ENCODE results near the gene INSM2.

The INSM2 gene

DNA sequence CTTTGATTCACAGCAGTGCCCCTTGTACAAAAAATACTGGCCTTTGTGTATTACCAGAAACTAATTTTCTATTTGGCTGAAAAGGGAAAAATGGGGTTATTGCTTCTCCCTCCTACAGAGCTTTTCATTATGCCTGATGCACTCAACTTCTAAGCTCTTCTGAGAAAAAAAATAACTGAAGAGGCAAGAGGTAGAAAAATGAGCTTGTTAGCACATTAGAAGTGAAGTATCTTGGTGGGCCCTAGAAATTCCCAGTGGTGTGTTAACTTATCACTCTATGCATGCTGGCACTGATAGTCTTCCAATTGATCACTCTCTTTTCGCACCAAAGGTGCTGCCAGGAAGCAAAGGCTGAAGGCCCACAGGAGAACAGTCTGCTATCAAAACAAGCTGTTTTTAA is 17.1 kb downstream of the INSM2 start:
- H3K27me3 ChIP-seq (ENCODE audit: insufficient read depth, low read length): no peaks in the 10 kb centered on the region
- H3K9ac ChIP-seq (ENCODE audit: low read depth, low read length): no peak overlapping the region
- no peaks in the 10 kb centered on the region for H3K36me3 ChIP-seq (ENCODE audit: insufficient read depth, low read depth, low read length)
- no peaks in the 10 kb centered on the region for H3K9me3 ChIP-seq (ENCODE audit: insufficient read depth, low read depth, low read length)
- H3K4me1 ChIP-seq (ENCODE audit: insufficient read depth, low read length): peaks cover 3% of the 10 kb centered on the region; the same call in 1 of the 2 replicates
- no peak overlapping the region for H3K4me3 ChIP-seq (ENCODE audit: low read length)
- H3K27ac ChIP-seq (ENCODE audit: low read length): no peak overlapping the region

DNA sequence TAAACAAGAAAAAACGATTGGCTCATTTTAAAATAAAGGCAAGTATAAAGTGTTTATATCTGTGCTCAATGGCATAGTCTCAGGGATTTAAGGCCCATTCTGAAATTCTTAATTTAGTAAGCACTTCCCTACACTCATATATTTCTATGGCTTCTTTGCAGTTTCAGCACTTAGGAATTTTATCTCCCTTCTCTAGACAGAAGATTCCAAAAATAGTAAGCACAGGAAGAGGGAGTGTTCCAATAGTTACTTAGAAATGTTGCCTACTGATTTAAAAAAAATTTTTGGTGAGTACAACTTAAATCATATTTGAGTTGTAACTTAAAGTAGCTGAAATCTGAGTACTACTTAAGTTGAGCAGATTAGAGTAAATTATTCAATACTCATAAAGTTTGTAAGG is 19.8 kb downstream of the INSM2 start:
- Histone ChIP-seq H3K9ac (ENCODE audit: low read depth, low read length) (no peak overlapping the region), H3K27ac (ENCODE audit: low read length) (no peak overlapping the region), H3K9me3 (ENCODE audit: insufficient read depth, low read depth, low read length) (no peaks in the 10 kb centered on the region), H3K36me3 (ENCODE audit: insufficient read depth, low read depth, low read length) (no peaks in the 10 kb centered on the region), H3K4me3 (ENCODE audit: low read length) (no peak overlapping the region), H3K27me3 (ENCODE audit: insufficient read depth, low read length) (no peaks in the 10 kb centered on the region), H3K4me1 (ENCODE audit: insufficient read depth, low read length) (peaks cover 12% of the 10 kb centered on the region; the same call in 1 of the 2 replicates)

DNA sequence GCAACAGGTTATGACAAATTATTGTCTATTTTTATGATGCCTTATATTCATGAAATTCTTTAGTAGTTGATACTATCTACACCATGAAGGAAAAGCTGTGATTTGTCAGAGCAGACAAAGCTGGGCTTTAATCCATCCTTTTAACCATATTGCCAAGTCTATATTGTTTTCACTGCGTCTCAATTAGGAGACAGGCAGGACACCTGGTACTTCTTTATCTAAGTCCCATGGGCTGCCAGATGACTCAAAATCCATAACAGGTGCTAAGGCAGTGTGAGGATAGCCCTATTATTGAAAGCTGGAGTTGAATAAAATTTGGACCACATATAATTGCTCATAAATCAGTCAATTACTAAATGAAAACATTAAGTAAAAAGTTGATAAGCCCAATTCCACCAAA is 22.6 kb downstream of the INSM2 start:
- H3K9ac ChIP-seq (ENCODE audit: low read depth, low read length): no peak overlapping the region
- no peaks in the 10 kb centered on the region for H3K27me3 ChIP-seq (ENCODE audit: insufficient read depth, low read length)
- H3K27ac ChIP-seq (ENCODE audit: low read length): no peak overlapping the region
- H3K4me1 ChIP-seq (ENCODE audit: insufficient read depth, low read length): peaks cover 11% of the 10 kb centered on the region; the same call in 1 of the 2 replicates
- no peaks in the 10 kb centered on the region for H3K36me3 ChIP-seq (ENCODE audit: insufficient read depth, low read depth, low read length)
- H3K9me3 ChIP-seq (ENCODE audit: insufficient read depth, low read depth, low read length): no peaks in the 10 kb centered on the region
- H3K4me3 ChIP-seq (ENCODE audit: low read length): no peak overlapping the region

DNA sequence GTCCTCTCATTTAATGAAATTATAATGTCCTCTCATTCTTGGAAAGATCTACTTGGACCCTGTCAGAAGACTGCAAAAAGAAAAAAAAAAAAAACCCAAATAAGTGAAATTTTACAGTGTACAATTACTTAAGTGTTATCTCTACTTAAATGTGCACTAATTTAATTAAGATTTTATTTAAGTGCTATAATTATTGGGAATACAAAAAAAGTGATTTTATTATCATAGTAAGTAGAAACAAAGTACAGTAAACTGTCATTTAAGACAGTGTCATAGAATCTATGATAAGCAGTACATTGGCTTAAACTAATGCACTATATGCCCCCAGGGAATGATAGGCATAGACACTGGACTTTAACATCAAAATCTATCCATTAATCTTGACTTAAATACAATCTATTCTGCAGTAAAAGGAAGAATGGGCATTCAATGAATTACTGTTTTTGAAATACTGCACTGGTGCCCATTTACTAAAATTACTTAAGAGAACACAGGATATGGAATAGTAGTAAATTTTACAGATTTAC is 23.3 kb downstream of the INSM2 start:
- no peak overlapping the region for H3K4me3 ChIP-seq (ENCODE audit: low read length)
- no peak overlapping the region for H3K27ac ChIP-seq (ENCODE audit: low read length)
- peaks cover 11% of the 10 kb centered on the region; the same call in 1 of the 2 replicates for H3K4me1 ChIP-seq (ENCODE audit: insufficient read depth, low read length)
- H3K27me3 ChIP-seq (ENCODE audit: insufficient read depth, low read length): no peaks in the 10 kb centered on the region
- H3K9me3 ChIP-seq (ENCODE audit: insufficient read depth, low read depth, low read length): no peaks in the 10 kb centered on the region
- no peaks in the 10 kb centered on the region for H3K36me3 ChIP-seq (ENCODE audit: insufficient read depth, low read depth, low read length)
- no peak overlapping the region for H3K9ac ChIP-seq (ENCODE audit: low read depth, low read length)

DNA sequence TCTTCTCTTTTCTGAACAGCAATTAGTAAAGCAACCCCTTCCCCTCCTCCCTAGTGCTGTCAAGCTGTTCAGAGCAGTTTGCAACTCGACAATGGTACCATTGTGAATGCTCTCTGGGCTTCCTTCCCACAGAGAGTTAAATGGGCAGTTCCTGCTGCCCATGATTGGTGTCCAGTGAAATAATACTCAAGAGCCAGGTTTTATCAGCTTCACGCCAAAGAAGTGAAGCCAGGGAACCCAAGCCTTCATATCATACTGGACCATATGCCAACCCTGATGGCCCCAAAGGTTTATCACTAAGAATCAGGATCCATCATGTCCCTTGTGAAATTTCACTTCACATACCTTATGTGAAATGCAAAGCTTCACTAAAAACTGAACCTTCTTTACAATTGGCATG is 24.7 kb downstream of the INSM2 start:
- Histone ChIP-seq H3K27me3 (ENCODE audit: insufficient read depth, low read length) (no peaks in the 10 kb centered on the region), H3K9me3 (ENCODE audit: insufficient read depth, low read depth, low read length) (no peaks in the 10 kb centered on the region), H3K36me3 (ENCODE audit: insufficient read depth, low read depth, low read length) (no peaks in the 10 kb centered on the region), H3K4me3 (ENCODE audit: low read length) (peak overlapping the region; percentile 36; the same call in 1 of the 2 replicates), H3K9ac (ENCODE audit: low read depth, low read length) (no peak overlapping the region), H3K27ac (ENCODE audit: low read length) (no peak overlapping the region), H3K4me1 (ENCODE audit: insufficient read depth, low read length) (peaks cover 11% of the 10 kb centered on the region; the same call in 1 of the 2 replicates)

DNA sequence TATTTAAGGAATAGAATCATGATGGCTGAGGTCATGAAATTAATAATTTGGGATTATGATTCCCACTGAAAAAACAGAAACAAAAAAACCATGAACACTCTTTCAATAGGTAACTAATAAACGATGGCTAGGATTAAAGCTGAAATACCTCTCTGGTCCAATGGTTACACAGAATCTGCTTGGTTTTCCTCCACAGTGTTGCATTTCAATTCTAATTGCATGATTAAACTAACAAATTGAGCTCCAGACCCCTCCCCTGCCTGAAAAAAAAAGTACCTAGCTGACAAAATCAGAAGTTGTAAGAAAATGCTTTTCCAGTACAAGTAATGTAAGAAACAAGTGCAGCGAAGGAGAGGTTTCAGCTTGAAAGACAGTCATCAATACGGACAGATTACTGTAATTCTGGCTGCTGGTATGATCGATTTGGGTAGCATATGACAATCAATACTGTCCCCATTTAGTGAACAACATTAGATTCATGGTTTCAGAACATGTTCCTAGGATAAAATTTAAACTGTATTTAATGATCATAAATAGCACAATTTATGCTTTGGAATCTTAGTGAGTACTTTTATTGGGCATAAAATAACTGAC is 32.0 kb downstream of the INSM2 start:
- H3K4me1 ChIP-seq (ENCODE audit: insufficient read depth, low read length): peaks cover 4% of the 10 kb centered on the region; the same call in 1 of the 2 replicates
- H3K4me3 ChIP-seq (ENCODE audit: low read length): no peak overlapping the region
- H3K27me3 ChIP-seq (ENCODE audit: insufficient read depth, low read length): no peaks in the 10 kb centered on the region
- no peaks in the 10 kb centered on the region for H3K9me3 ChIP-seq (ENCODE audit: insufficient read depth, low read depth, low read length)
- no peaks in the 10 kb centered on the region for H3K36me3 ChIP-seq (ENCODE audit: insufficient read depth, low read depth, low read length)
- H3K9ac ChIP-seq (ENCODE audit: low read depth, low read length): no peak overlapping the region
- no peak overlapping the region for H3K27ac ChIP-seq (ENCODE audit: low read length)

DNA sequence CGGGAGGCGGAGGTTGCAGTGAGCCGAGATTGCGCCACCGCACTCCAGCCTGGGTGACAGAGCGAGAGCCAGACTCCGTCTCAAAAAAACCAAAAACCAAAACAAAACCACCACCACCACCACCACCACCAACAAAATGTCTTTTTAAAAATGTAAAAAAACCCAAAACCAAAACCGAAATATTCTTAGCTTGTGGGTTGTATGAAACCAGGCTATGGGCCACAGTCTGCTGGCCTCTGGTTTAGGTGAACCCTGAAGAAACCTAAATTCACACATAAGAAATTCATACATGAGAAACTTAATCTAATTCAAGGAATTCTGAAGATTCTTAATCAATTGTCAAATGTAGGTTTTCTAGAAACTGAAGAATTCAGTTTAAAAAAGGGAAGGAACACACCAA is 37.6 kb downstream of the INSM2 start:
- no peak overlapping the region for H3K9ac ChIP-seq (ENCODE audit: low read depth, low read length)
- H3K36me3 ChIP-seq (ENCODE audit: insufficient read depth, low read depth, low read length): no peaks in the 10 kb centered on the region
- no peak overlapping the region for H3K27ac ChIP-seq (ENCODE audit: low read length)

DNA sequence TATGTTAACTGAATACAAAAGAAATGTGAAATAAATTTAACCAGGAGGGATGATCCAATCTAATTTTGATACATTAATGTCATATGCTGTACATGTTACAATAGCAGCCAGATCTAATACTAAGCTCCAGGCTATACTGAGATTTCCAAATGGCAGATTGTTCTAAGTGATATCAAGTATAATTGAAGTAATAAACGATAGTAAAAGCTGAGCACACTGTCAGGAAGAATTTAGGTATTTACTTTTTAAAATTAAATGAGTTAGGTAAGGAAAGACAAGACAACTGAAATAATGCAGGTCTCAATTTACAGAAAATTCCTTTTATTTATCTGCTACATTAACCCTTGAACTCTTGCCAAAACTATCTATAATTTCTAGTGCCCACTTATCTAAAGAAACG is 39.9 kb downstream of the INSM2 start:
- Histone ChIP-seq H3K9ac (ENCODE audit: low read depth, low read length) (no peak overlapping the region), H3K36me3 (ENCODE audit: insufficient read depth, low read depth, low read length) (no peaks in the 10 kb centered on the region), H3K9me3 (ENCODE audit: insufficient read depth, low read depth, low read length) (no peaks in the 10 kb centered on the region), H3K4me3 (ENCODE audit: low read length) (no peak overlapping the region), H3K27ac (ENCODE audit: low read length) (no peak overlapping the region), H3K27me3 (ENCODE audit: insufficient read depth, low read length) (no peaks in the 10 kb centered on the region), H3K4me1 (ENCODE audit: insufficient read depth, low read length) (no peaks in the 10 kb centered on the region)

More for the DNA sequence above, 37.6 kb downstream of the INSM2 start:
- Histone ChIP-seq H3K9me3 (ENCODE audit: insufficient read depth, low read depth, low read length) (no peaks in the 10 kb centered on the region), H3K27me3 (ENCODE audit: insufficient read depth, low read length) (no peaks in the 10 kb centered on the region), H3K4me3 (ENCODE audit: low read length) (no peak overlapping the region), H3K4me1 (ENCODE audit: insufficient read depth, low read length) (peaks cover 4% of the 10 kb centered on the region; the same call in 1 of the 2 replicates)

DNA sequence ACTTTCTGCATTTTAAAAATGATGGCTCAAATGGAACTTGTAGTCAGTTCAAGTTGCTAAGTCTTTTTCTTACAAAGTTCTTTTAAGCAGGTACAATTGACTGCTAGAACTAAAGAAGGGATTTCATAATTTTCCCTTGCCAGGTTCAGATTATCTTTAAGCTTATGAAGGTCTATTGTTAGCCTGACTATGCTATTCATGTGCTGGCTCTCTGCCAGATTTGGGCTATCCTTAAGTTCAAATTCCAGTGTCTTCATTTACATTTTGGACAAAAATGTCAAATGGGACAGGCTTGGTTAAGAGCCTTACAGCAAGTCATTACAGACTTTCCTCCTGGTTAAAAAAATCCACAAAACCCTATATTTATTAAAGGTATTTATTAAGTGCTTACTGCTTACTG is 42.3 kb downstream of the INSM2 start:
- Histone ChIP-seq H3K4me3 (ENCODE audit: low read length) (no peak overlapping the region), H3K36me3 (ENCODE audit: insufficient read depth, low read depth, low read length) (no peaks in the 10 kb centered on the region), H3K27ac (ENCODE audit: low read length) (no peak overlapping the region), H3K27me3 (ENCODE audit: insufficient read depth, low read length) (no peaks in the 10 kb centered on the region), H3K4me1 (ENCODE audit: insufficient read depth, low read length) (no peaks in the 10 kb centered on the region), H3K9me3 (ENCODE audit: insufficient read depth, low read depth, low read length) (no peaks in the 10 kb centered on the region), H3K9ac (ENCODE audit: low read depth, low read length) (no peak overlapping the region)

DNA sequence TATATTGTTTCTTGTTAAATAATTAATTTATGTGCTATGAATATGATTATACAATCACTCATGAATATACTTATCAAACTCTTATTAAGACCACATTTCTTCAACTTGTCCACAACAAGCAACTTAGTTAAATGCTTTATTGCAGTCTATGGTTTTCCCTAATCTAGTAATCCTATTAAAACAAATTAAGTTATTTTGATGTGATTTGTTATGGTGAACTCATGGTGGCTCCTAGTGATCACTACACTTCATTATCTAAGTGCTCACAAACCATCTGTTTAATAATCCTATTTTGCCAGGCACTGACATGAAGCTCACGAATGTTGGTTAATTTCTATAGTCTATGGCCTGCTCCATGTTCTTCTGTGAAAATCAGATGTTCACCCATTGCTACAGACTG is 42.9 kb downstream of the INSM2 start:
- Histone ChIP-seq H3K4me1 (ENCODE audit: insufficient read depth, low read length) (no peaks in the 10 kb centered on the region), H3K9me3 (ENCODE audit: insufficient read depth, low read depth, low read length) (no peaks in the 10 kb centered on the region), H3K9ac (ENCODE audit: low read depth, low read length) (no peak overlapping the region), H3K4me3 (ENCODE audit: low read length) (no peak overlapping the region), H3K27ac (ENCODE audit: low read length) (no peak overlapping the region), H3K36me3 (ENCODE audit: insufficient read depth, low read depth, low read length) (no peaks in the 10 kb centered on the region), H3K27me3 (ENCODE audit: insufficient read depth, low read length) (no peaks in the 10 kb centered on the region)

DNA sequence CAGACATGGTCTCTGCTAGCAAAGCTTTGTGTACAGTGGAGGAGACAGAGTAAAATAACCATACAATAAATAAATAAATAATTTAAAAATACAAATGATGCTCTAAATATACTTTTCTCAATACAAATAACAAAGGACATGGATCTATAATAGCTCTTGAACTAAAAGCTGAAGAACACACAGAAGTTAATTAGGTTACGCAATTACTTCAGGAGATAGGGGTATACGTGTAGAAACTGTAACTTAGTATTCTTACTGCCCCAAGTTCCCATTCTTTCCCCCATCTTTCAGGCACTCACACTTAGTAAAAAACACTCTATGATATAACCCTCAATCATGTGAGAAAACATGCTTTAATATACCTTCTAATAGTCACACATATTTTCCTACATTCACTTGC is 44.2 kb downstream of the INSM2 start:
- Histone ChIP-seq H3K27me3 (ENCODE audit: insufficient read depth, low read length) (no peaks in the 10 kb centered on the region), H3K36me3 (ENCODE audit: insufficient read depth, low read depth, low read length) (no peaks in the 10 kb centered on the region), H3K27ac (ENCODE audit: low read length) (no peak overlapping the region), H3K4me3 (ENCODE audit: low read length) (no peak overlapping the region), H3K9me3 (ENCODE audit: insufficient read depth, low read depth, low read length) (no peaks in the 10 kb centered on the region), H3K9ac (ENCODE audit: low read depth, low read length) (no peak overlapping the region), H3K4me1 (ENCODE audit: insufficient read depth, low read length) (no peaks in the 10 kb centered on the region)

DNA sequence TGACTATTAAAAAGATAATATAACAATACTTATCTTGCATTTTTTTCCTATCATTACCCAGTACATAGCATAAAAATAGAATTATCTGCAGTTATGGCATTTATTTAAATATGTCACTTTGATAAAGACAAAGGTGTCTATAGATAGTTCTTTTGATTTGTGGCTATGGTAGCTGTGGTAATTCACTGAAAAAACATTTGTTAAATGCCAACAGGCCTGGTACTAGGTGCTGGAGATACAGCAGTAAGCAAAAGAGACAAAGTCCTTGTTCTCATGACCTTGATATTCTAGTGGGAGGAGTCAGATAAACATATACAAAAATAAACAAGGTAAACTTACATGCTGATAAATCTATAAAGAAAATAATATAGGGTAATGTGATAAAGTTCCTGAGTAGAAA is 44.7 kb downstream of the INSM2 start:
- no peaks in the 10 kb centered on the region for H3K36me3 ChIP-seq (ENCODE audit: insufficient read depth, low read depth, low read length)
- no peak overlapping the region for H3K27ac ChIP-seq (ENCODE audit: low read length)
- no peaks in the 10 kb centered on the region for H3K4me1 ChIP-seq (ENCODE audit: insufficient read depth, low read length)
- H3K9me3 ChIP-seq (ENCODE audit: insufficient read depth, low read depth, low read length): no peaks in the 10 kb centered on the region
- H3K4me3 ChIP-seq (ENCODE audit: low read length): no peak overlapping the region
- no peaks in the 10 kb centered on the region for H3K27me3 ChIP-seq (ENCODE audit: insufficient read depth, low read length)
- no peak overlapping the region for H3K9ac ChIP-seq (ENCODE audit: low read depth, low read length)

Measured in iPS-20b (cell line).